ENCODE data around the gene CFAP58.

CFAP58 gene

DNA sequence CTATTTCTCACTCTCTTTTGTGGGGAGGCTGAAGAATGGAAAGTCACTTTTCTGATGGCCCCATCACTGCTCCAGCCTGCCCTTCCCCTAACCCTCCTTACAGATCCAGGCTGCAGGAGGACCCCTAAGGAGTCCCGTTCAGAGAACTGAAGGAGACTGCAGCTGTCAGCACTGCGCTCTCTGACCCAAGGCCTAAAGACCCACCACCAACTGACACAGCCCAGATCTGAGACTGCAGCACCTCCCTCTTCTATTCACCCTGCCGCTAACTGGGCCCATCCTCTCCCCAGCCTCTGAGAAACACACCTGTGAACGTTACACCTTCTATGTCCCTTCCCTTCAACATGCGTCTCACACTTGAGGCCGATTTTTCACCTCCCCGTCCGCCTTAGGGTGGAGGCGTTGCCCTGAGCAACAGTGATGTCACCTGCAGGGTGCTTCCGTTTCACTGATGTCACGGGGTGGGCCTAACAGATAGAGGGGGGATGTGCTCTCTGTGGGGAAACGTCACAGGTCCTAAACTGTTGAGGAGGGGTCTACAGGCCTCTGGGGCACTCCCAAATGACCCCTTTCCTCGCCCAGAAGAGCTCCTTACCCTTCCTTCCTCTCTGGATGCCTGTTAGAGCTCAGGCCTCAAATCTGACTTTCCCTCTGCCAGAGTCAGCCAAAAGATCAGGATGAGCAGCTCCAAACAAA lies 20.5 kb upstream of the CFAP58 start:
- TF ChIP-seq, protein P1, sequence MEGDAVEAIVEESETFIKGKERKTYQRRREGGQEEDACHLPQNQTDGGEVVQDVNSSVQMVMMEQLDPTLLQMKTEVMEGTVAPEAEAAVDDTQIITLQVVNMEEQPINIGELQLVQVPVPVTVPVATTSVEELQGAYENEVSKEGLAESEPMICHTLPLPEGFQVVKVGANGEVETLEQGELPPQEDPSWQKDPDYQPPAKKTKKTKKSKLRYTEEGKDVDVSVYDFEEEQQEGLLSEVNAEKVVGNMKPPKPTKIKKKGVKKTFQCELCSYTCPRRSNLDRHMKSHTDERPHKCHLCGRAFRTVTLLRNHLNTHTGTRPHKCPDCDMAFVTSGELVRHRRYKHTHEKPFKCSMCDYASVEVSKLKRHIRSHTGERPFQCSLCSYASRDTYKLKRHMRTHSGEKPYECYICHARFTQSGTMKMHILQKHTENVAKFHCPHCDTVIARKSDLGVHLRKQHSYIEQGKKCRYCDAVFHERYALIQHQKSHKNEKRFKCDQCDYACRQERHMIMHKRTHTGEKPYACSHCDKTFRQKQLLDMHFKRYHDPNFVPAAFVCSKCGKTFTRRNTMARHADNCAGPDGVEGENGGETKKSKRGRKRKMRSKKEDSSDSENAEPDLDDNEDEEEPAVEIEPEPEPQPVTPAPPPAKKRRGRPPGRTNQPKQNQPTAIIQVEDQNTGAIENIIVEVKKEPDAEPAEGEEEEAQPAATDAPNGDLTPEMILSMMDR (conservative IDR thresholded peaks at IDR 0.05; ENCODE audit: low read depth) = no peak
- no peak for DNase-seq (ENCODE audit: low spot score)
- CTCF ChIA-PET = interaction anchor here (0.6 to 1.0 kb wide), 2 partner anchors 27 to 903 kb away, joined by 3 read pairs; no protein-coding TSS in a partner anchor
- peak overlapping the region; percentile 67 for H3K27ac ChIP-seq
- POLR2A ChIA-PET (ENCODE audit: low non-redundant PET) = no interaction called here

DNA sequence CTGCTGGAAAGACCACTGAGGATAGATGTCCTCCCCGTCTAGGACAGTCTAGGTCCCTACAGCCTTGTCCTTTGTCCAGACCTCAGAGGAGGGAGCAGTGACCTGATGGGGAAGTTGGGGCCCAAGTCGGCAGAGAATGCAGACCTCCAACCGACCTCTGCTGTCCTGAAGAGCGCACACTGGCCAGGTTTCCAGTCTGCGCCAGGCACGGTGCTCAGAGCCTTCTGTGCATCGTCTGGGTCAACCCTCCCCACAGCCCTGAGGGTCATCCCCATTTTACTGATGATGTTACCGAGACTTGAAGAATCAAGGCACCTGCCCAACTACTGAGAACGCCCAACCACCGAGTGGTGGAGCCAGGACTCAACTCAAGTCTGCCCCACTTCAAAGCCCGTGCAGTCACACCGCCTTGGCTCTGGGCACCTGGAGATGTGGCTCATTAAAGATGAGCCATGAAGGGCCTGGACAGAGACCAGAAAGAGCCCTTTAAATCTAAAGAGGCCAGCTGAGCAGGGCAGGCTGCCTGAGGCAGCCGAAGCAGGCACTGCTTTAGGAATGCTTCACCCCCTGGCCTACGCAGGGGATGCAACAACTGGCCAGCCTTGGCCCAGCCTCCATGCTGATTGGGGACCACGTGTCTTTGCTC lies 19.8 kb upstream of the CFAP58 start:
- peak overlapping the region; percentile 67 for H3K27ac ChIP-seq
- CTCF ChIA-PET = interaction anchor here (0.6 to 1.0 kb wide), 3 partner anchors 28 to 902 kb away, joined by 3 to 4 read pairs (median 3); no protein-coding TSS in a partner anchor
- POLR2A ChIA-PET (ENCODE audit: low non-redundant PET) = no interaction called here
- no peak for DNase-seq (ENCODE audit: low spot score)
- TF ChIP-seq, protein P1 (conservative IDR thresholded peaks at IDR 0.05; ENCODE audit: low read depth) = no peak

DNA sequence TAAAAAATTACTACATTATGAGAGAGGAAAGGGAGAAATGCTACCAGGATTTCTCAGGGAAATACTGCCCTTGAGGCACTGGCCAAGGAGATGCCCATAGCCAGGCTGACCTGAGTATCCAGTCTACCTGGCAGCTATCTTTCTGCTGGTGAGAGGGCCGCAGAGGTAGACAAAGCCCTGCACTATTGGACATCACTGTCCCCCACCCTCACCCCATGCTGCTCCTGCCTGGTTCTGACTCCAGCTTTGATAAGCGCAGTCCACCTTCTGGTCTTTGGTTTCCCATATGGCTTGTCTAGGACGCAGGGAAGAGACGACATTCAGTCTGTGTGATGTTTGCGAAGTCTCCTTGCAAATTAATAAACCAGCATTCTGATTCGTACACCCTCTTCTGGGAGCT lies 19.1 kb upstream of the CFAP58 start:
- TF ChIP-seq, protein P1 (conservative IDR thresholded peaks at IDR 0.05; ENCODE audit: low read depth) = no peak
- H3K27ac ChIP-seq = peak overlapping the region; percentile 67
- POLR2A ChIA-PET (ENCODE audit: low non-redundant PET) = no interaction called here
- CTCF ChIA-PET = interaction anchor here (0.6 to 0.9 kb wide), 3 partner anchors 17 to 28 kb away, joined by 3 to 4 read pairs (median 4); partner anchors contain the start of gene CFAP58
- DNase-seq (ENCODE audit: low spot score) = no peak

DNA sequence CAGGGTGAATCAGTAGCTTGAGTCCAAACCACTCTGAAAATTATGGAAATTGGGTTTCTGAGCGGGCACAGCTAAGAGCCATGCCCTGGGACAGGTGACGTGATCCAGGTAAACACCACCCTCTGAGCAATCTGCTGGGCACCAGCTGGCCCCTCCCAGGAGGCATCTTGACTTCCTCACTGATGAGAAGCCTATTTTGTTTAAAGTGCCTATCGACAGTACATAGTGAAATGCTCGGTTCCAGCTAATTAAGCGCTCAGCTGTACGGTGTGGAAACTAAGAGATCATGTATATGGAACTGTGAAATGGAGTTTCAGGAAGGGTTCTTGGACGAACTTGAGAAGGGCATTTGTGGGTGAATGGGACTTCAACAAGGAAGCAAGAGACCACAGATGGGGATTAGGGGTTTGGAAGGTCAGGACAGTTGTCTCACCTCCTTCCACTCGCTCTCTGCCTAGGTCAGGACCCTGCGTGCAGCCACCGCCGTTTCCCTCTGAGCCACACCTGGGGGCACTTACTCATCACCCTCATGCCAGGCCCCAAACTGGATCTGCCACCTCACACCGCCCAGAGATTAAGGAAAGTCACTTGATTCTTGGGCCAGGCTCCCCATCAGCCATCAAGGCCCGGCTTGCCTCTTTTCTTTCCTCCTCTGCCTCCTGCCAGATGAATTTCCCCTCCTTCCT lies 18.5 kb upstream of the CFAP58 start:
- peak overlapping the region; percentile 67 for H3K27ac ChIP-seq
- ChIA-PET CTCF (interaction anchor here (0.6 to 1.2 kb wide), 5 partner anchors 14 to 510 kb away, joined by 3 to 5 read pairs (median 4); partner anchors contain the start of gene CFAP58), POLR2A (ENCODE audit: low non-redundant PET) (interaction anchor here (0.7 kb wide), 1 partner anchor 15 kb away, joined by 6 read pairs; no protein-coding TSS in a partner anchor)
- DNase-seq (ENCODE audit: low spot score) = no peak
- TF ChIP-seq, protein P1 (conservative IDR thresholded peaks at IDR 0.05; ENCODE audit: low read depth) = no peak

DNA sequence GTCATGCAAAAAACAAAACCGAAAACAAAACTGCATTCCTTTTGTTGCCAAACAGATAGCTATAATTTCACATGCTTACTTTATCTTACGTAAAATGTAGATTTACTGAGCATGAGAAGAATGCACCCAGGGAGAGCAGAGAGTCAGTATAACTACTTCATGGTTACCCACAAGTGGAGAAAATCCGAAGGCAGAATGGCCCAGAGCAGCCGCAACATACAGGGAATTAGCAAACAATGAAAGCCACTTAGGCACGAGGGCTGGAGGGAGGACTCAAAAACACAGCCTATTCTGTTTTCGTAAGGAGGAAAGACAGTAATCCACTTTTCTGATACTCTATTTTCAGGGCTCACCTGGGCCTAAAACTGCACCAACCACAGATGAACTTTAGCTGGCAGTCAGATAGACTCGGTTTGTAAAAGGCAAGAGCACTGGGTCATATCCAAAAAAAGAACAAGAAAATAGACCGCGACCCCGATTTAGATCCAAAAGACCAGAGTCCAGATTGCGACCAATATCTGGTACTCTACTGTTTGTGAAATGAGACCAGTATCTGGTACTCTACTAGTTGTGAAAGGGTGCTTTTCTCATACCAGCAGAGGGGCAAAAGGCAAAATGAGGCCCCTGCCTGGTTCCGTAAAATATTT lies 16.7 kb upstream of the CFAP58 start:
- DNase-seq (ENCODE audit: low spot score) = no peak
- TF ChIP-seq, protein P1 (conservative IDR thresholded peaks at IDR 0.05; ENCODE audit: low read depth) = no peak
- ChIA-PET CTCF (interaction anchor here (0.6 to 1.6 kb wide), 8 partner anchors 14 to 920 kb away, joined by 3 to 6 read pairs (median 4); no protein-coding TSS in a partner anchor), POLR2A (ENCODE audit: low non-redundant PET) (no interaction called here)
- H3K27ac ChIP-seq = peak overlapping the region; percentile 91

Measured in RWPE1 (cell line).